HepG2 (cell line): ENCODE data around the gene FAM221B. TPM values are rescaled to one million over a fixed set of nuclear protein-coding genes. Genes with fewer than 3 reads are reported as not detected.

ENCODE experiments used
- ATF3 ChIP-seq: sonication (generic); formaldehyde crosslinking; IDR thresholded peaks from 2 replicates; pipeline ENCODE4 v1.4.0; 2020; ENCODE audit warnings: missing genetic modification reagents
- CEBPZ ChIP-seq: IDR thresholded peaks from 2 replicates; pipeline ENCODE4 v1.6.1; 2012; ENCODE audit warnings: low read length, improper control_type of control experiment
- ELK4 ChIP-seq: sonication (generic); formaldehyde crosslinking; IDR thresholded peaks from 2 replicates; pipeline ENCODE4 v1.9.0; 2021; ENCODE audit warnings: missing genetic modification reagents, borderline replicate concordance
- EP300 ChIP-seq, 3 experiments: sonication (generic) in 1 of 3; formaldehyde crosslinking in 1 of 3; IDR thresholded peaks; 2 replicates each; pipeline versions ENCODE4 v1.5.1 to v1.6.1; 2011 to 2020; ENCODE audit warnings: low read depth in 2 of 3, low read length in 2 of 3, borderline replicate concordance in 1 of 3, improper control_type of control experiment in 1 of 3, mild to moderate bottlenecking in 1 of 3, missing genetic modification reagents in 1 of 3, moderate library complexity in 1 of 3
- NR2F2 ChIP-seq: IDR thresholded peaks from 2 replicates; pipeline ENCODE4 v1.6.1; 2012; ENCODE audit warnings: low read depth, inconsistent platforms, borderline replicate concordance
- PITX1 ChIP-seq: sonication (generic); formaldehyde crosslinking; IDR thresholded peaks from 2 replicates; pipeline ENCODE4 v1.5.1; 2020; ENCODE audit warnings: mild to moderate bottlenecking, missing genetic modification reagents
- PREB ChIP-seq: sonication (generic); formaldehyde crosslinking; IDR thresholded peaks from 2 replicates; pipeline ENCODE4 v1.4.0; 2020; ENCODE audit warnings: missing genetic modification reagents
- SKI ChIP-seq: fragments of 450-650 bp; IDR thresholded peaks from one replicate; pipeline ENCODE4 v1.6.1; 2018; ENCODE audit warnings: mild to moderate bottlenecking; ENCODE audit not compliant: partially characterized antibody
- SNRNP70 ChIP-seq: fragments of 200-400 bp; formaldehyde crosslinking; IDR thresholded peaks from 2 replicates; pipeline ENCODE4 v1.6.1; 2017; ENCODE audit warnings: mild to moderate bottlenecking, low read depth, low read length, moderate library complexity
- STAT5B ChIP-seq: sonication (generic); formaldehyde crosslinking; IDR thresholded peaks from 2 replicates; pipeline ENCODE4 v1.4.0; 2020; ENCODE audit warnings: missing genetic modification reagents
- TSC22D2 ChIP-seq: sonication (generic); formaldehyde crosslinking; IDR thresholded peaks from 2 replicates; pipeline ENCODE4 v1.5.1; 2020; ENCODE audit warnings: missing genetic modification reagents, mild to moderate bottlenecking, borderline replicate concordance
- ZBTB7B ChIP-seq: sonication (generic); formaldehyde crosslinking; IDR thresholded peaks from 2 replicates; pipeline ENCODE4 v1.4.0; 2020; ENCODE audit warnings: missing genetic modification reagents
- ZNF101 ChIP-seq: sonication (generic); formaldehyde crosslinking; IDR thresholded peaks from 2 replicates; pipeline ENCODE4 v1.4.0; 2020; ENCODE audit warnings: mild to moderate bottlenecking, low read depth, missing genetic modification reagents, borderline replicate concordance
- ZNF253 ChIP-seq: sonication (generic); formaldehyde crosslinking; IDR thresholded peaks from 2 replicates; pipeline ENCODE4 v1.8.0; 2022; ENCODE audit warnings: mild to moderate bottlenecking, missing genetic modification reagents, borderline replicate concordance
- ZNF776 ChIP-seq: sonication (generic); formaldehyde crosslinking; IDR thresholded peaks from 2 replicates; pipeline ENCODE4 v1.4.0; 2020; ENCODE audit warnings: mild to moderate bottlenecking, missing genetic modification reagents
- polyA plus RNA-seq, 8 experiments: library from polyadenylated mRNA; depleted of rRNA in 3 of 8; stranded (reverse) in 7 of 8; unstranded in 1 of 8; fragments of >200 nt; fragmentation: Illumina TruSeq in 4 of 8; extraction: Trizol in 4 of 8; gene quantifications; 2 replicates each; pipeline versions ENCODE4 v1.2.1 to v1.2.3, GENCODE V29; 2011 to 2016; ENCODE audit warnings: low read depth in 4 of 8, missing spikeins in 1 of 8, mixed read lengths in 1 of 8; ENCODE audit not compliant: insufficient read depth in 1 of 8
- total RNA-seq, 5 experiments: library from RNA; depleted of rRNA; stranded (reverse); fragments of >200 nt; fragmentation: Illumina TruSeq; extraction: Trizol; gene quantifications; 2 replicates each; pipeline ENCODE4 v1.2.3, GENCODE V29; 2016; ENCODE audit warnings: low read depth in 1 of 5
- TF ChIP-seq, protein P1 (sequence below): sonication (generic); formaldehyde crosslinking; IDR thresholded peaks from 2 replicates; pipeline ENCODE4 v1.5.0; 2020; ENCODE audit warnings: mild to moderate bottlenecking, missing genetic modification reagents, borderline replicate concordance
- TF ChIP-seq, protein P2 (sequence below): IDR thresholded peaks from 2 replicates; pipeline ENCODE4 v1.6.1; 2016; ENCODE audit warnings: control low read depth

FAM221B gene
- total and polyA plus RNA-seq, 2 of the 13 experiments (the other 11 are each of a cell fraction or from before 2014, with no cell fraction given) = not detected

DNA sequence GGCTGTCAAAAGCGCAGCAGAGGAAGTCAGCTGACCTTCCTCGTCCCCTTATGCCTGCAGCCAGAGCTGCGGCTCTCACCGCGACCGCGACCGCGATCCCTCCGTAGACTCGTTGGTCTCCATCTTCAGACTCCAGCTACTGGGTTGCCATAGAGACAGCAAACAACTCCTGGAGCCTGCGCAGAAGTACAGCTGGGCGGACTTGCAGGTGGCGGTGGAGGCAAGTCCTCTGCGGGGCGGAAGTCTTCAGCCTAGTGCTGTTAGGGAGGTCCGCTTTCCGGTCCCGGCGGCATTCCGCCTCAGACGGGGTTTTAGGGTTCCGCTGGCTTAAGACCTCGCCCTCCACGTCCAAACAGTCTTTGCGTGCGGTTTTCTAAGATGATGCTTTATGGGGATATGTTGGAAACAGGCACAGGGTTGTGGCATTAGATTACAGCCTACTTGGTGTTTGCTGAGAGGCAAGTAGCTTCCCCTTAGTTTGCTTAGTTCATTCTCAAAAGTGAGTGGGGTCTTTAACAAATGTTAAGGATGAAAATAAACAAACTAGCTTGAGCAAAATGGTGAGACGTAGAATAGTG, 16.4 kb downstream of the FAM221B start, which contains the start of gene SPAG8 (continued):
- TF ChIP-seq, protein P1, sequence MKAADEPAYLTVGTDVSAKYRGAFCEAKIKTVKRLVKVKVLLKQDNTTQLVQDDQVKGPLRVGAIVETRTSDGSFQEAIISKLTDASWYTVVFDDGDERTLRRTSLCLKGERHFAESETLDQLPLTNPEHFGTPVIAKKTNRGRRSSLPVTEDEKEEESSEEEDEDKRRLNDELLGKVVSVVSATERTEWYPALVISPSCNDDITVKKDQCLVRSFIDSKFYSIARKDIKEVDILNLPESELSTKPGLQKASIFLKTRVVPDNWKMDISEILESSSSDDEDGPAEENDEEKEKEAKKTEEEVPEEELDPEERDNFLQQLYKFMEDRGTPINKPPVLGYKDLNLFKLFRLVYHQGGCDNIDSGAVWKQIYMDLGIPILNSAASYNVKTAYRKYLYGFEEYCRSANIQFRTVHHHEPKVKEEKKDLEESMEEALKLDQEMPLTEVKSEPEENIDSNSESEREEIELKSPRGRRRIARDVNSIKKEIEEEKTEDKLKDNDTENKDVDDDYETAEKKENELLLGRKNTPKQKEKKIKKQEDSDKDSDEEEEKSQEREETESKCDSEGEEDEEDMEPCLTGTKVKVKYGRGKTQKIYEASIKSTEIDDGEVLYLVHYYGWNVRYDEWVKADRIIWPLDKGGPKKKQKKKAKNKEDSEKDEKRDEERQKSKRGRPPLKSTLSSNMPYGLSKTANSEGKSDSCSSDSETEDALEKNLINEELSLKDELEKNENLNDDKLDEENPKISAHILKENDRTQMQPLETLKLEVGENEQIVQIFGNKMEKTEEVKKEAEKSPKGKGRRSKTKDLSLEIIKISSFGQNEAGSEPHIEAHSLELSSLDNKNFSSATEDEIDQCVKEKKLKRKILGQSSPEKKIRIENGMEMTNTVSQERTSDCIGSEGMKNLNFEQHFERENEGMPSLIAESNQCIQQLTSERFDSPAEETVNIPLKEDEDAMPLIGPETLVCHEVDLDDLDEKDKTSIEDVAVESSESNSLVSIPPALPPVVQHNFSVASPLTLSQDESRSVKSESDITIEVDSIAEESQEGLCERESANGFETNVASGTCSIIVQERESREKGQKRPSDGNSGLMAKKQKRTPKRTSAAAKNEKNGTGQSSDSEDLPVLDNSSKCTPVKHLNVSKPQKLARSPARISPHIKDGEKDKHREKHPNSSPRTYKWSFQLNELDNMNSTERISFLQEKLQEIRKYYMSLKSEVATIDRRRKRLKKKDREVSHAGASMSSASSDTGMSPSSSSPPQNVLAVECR (CRISPR knock-in tag) = peak; percentile 80
- no peak for TF ChIP-seq PREB (CRISPR knock-in tag)
- TF ChIP-seq ZNF101 (CRISPR knock-in tag) = no peak
- no peak for TF ChIP-seq NR2F2
- 0 out of 2 replicates have a peak, but pooled peaks have one; percentile 40 for TF ChIP-seq ZBTB7B (CRISPR knock-in tag)
- peak; percentile 57; the same call in 1 of the 2 replicates for TF ChIP-seq TSC22D2
- TF ChIP-seq SNRNP70 = no peak
- TF ChIP-seq CEBPZ = no peak
- no peak for TF ChIP-seq SKI
- TF ChIP-seq PITX1 (CRISPR knock-in tag) = peak; percentile 86
- TF ChIP-seq, protein P2, sequence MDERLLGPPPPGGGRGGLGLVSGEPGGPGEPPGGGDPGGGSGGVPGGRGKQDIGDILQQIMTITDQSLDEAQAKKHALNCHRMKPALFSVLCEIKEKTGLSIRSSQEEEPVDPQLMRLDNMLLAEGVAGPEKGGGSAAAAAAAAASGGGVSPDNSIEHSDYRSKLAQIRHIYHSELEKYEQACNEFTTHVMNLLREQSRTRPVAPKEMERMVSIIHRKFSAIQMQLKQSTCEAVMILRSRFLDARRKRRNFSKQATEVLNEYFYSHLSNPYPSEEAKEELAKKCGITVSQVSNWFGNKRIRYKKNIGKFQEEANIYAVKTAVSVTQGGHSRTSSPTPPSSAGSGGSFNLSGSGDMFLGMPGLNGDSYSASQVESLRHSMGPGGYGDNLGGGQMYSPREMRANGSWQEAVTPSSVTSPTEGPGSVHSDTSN (CRISPR knock-in tag) = no peak
- no peak for TF ChIP-seq ZNF253
- no peak for TF ChIP-seq ZNF776 (CRISPR knock-in tag)
- no peak for TF ChIP-seq ATF3 (CRISPR knock-in tag)
- TF ChIP-seq EP300 (IDR thresholded peaks at IDR 0.05; ENCODE audit: low read depth in 2 of 2, low read length in 2 of 2) = peak in 1 of 2 experiments; percentile 36; a peak in 1 of 4 replicates
- no peak for TF ChIP-seq EP300 (CRISPR knock-in tag; IDR thresholded peaks at IDR 0.05; ENCODE audit: borderline replicate concordance)
- TF ChIP-seq STAT5B = 0 out of 2 replicates have a peak, but pooled peaks have one; percentile 44
- no peak for TF ChIP-seq ELK4
